ENCODE measurements around the gene PKP4. TPM values are rescaled to one million over a fixed set of nuclear protein-coding genes. Genes with fewer than 3 reads are reported as not detected.
"Not testable (repeated sequence)": the region's sequence is repeated elsewhere in the genome, so short reads cannot be mapped to it uniquely, and the experiment has no call there.

Gene PKP4
- total RNA-seq, 1 experiment from 2014 or later = 59.1 TPM

DNA sequence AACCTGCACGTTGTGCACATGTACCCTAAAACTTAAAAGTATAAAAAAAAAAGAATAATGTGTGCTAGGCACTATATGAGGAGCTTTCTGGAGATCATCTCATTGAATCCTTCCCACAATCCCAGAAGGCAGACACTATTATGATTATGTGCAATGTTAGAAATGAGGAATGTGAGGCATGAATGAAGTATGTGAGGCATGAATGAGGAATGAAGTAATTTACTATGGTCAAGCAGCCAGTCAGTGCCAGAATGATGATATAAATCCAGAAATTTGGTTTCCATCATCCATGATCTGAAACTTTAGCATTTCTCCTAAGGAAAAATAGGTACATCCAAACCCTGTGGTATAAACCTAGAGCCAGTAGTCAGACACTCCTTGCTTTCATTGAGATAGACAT, 42.2 kb upstream of the PKP4 start:
- ChIA-PET POLR2A (ENCODE audit: unreplicated experiment) (no interaction called here), CTCF (no interaction called here)
- Histone ChIP-seq H3F3A (ENCODE audit: insufficient read depth, low read depth) (no peaks in the 10 kb centered on the region), H3K27ac (no peak overlapping the region), H3K4me2 (no peak overlapping the region), H3K79me2 (ENCODE audit: low read depth) (no peaks in the 10 kb centered on the region), H3K36me3 (ENCODE audit: low read depth) (no peaks in the 10 kb centered on the region), H4K20me1 (ENCODE audit: insufficient read depth) (no peaks in the 10 kb centered on the region), H2AFZ (no peak overlapping the region), H3K4me1 (replicated peaks; ENCODE audit: insufficient read depth) (no peaks in the 10 kb centered on the region), H3K9me3 (ENCODE audit: insufficient read depth, low read depth) (no peaks in the 10 kb centered on the region), H3K4me3 (no peak overlapping the region), H3K9me2 (ENCODE audit: insufficient read depth) (no peaks in the 10 kb centered on the region), H3K27me3 (ENCODE audit: insufficient read depth, low read depth) (no peaks in the 10 kb centered on the region)
- BruUV-seq (replicated peaks) = no TSS peak
- intact Hi-C loops (cut with micrococcal nuclease; ENCODE audit: unreplicated experiment) = no loop called here
- DNase-seq = no peak
- TF ChIP-seq EZH2 (IDR thresholded peaks at IDR 0.05; ENCODE audit: low read depth) = no peak
- TF ChIP-seq, protein P1, sequence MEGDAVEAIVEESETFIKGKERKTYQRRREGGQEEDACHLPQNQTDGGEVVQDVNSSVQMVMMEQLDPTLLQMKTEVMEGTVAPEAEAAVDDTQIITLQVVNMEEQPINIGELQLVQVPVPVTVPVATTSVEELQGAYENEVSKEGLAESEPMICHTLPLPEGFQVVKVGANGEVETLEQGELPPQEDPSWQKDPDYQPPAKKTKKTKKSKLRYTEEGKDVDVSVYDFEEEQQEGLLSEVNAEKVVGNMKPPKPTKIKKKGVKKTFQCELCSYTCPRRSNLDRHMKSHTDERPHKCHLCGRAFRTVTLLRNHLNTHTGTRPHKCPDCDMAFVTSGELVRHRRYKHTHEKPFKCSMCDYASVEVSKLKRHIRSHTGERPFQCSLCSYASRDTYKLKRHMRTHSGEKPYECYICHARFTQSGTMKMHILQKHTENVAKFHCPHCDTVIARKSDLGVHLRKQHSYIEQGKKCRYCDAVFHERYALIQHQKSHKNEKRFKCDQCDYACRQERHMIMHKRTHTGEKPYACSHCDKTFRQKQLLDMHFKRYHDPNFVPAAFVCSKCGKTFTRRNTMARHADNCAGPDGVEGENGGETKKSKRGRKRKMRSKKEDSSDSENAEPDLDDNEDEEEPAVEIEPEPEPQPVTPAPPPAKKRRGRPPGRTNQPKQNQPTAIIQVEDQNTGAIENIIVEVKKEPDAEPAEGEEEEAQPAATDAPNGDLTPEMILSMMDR (conservative IDR thresholded peaks at IDR 0.05) = no peak

DNA sequence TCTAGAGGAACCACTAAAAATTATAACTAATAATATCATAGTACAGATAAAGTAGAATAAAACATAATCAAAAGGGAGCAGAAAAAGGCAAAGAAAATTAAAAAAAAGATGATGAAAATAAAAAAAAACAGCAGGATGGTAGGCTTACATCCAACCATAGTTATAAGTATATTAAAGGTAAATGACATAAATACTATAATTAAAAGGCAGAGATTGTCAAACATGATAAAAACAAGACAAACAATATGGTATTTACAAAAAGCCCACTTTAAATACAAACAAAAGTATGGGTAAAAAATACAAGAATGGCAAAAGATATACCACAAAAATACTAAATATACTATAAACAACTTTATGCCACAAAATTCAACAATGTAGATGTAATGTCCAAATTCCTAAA, 24.6 kb upstream of the PKP4 start:
- Histone ChIP-seq H3K9me3 (ENCODE audit: insufficient read depth, low read depth) (0 out of 2 replicates have a peak, but pooled peaks cover 4% of the 10 kb centered on the region), H3K27me3 (ENCODE audit: insufficient read depth, low read depth) (no peaks in the 10 kb centered on the region), H3F3A (ENCODE audit: insufficient read depth, low read depth) (no peaks in the 10 kb centered on the region), H3K4me2 (no peak overlapping the region), H3K4me3 (no peak overlapping the region), H3K79me2 (ENCODE audit: low read depth) (no peaks in the 10 kb centered on the region), H4K20me1 (ENCODE audit: insufficient read depth) (no peaks in the 10 kb centered on the region), H3K9me2 (ENCODE audit: insufficient read depth) (no peaks in the 10 kb centered on the region), H3K36me3 (ENCODE audit: low read depth) (no peaks in the 10 kb centered on the region), H3K4me1 (replicated peaks; ENCODE audit: insufficient read depth) (no peaks in the 10 kb centered on the region), H2AFZ (no peak overlapping the region), H3K27ac (no peak overlapping the region)
- ChIA-PET POLR2A (ENCODE audit: unreplicated experiment) (no interaction called here), CTCF (no interaction called here)
- intact Hi-C loops (cut with micrococcal nuclease; ENCODE audit: unreplicated experiment) = no loop called here
- DNase-seq = no peak
- no peak for TF ChIP-seq EZH2 (IDR thresholded peaks at IDR 0.05; ENCODE audit: low read depth)
- TF ChIP-seq, protein P1 (conservative IDR thresholded peaks at IDR 0.05) = no peak
- BruUV-seq (replicated peaks) = no TSS peak

DNA sequence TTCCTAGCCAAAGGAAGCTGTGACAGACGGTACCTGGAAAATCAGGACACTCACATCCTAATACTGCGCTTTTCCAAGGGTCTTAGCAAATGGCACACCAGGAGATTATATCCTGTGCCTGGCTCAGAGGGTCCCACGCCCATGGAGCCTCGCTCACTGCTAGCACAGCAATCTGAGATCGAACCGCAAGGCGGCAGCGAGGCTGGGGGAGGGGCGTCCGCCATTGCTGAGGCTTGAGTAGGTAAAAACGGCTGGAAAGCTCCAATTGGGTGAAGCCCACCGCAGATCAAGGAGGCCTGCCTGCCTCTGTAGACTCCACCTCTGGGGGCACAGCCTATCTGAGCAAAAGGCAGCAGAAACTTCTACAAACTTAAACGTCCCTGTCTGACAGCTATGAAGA, 23.0 kb upstream of the PKP4 start:
- H3K79me2 ChIP-seq (ENCODE audit: low read depth); intact Hi-C loops (cut with micrococcal nuclease; ENCODE audit: unreplicated experiment); BruUV-seq (replicated peaks); H3K27me3 ChIP-seq (ENCODE audit: insufficient read depth, low read depth); POLR2A ChIA-PET (ENCODE audit: unreplicated experiment); H3K4me1 ChIP-seq (replicated peaks; ENCODE audit: insufficient read depth); H3K27ac ChIP-seq; H2AFZ ChIP-seq; H3F3A ChIP-seq (ENCODE audit: insufficient read depth, low read depth); CTCF ChIA-PET; H3K4me3 ChIP-seq; H3K9me3 ChIP-seq (ENCODE audit: insufficient read depth, low read depth); H4K20me1 ChIP-seq (ENCODE audit: insufficient read depth); DNase-seq; H3K36me3 ChIP-seq (ENCODE audit: low read depth); H3K9me2 ChIP-seq (ENCODE audit: insufficient read depth); H3K4me2 ChIP-seq: not testable (repeated sequence)

DNA sequence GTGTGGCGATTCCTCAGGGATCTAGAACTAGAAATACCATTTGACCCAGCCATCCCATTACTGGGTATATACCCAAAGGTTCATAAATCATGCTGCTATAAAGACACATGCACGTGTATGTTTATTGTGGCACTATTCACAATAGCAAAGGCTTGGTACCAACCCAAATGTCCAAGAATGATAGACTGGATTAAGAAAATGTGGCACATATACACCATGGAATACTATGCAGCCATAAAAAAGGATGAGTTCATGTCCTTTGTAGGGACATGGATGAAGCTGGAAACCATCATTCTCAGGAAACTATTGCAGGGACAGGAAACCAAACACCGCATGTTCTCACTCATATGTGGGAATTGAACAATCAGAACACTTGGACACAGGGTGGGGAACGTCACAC, 17.7 kb upstream of the PKP4 start:
- H3F3A ChIP-seq (ENCODE audit: insufficient read depth, low read depth); H3K4me1 ChIP-seq (replicated peaks; ENCODE audit: insufficient read depth); CTCF ChIA-PET; H3K79me2 ChIP-seq (ENCODE audit: low read depth); H3K9me2 ChIP-seq (ENCODE audit: insufficient read depth); intact Hi-C loops (cut with micrococcal nuclease; ENCODE audit: unreplicated experiment); H4K20me1 ChIP-seq (ENCODE audit: insufficient read depth); H3K4me3 ChIP-seq; H3K27me3 ChIP-seq (ENCODE audit: insufficient read depth, low read depth); H3K36me3 ChIP-seq (ENCODE audit: low read depth); H3K9me3 ChIP-seq (ENCODE audit: insufficient read depth, low read depth); H3K27ac ChIP-seq; H3K4me2 ChIP-seq; DNase-seq; POLR2A ChIA-PET (ENCODE audit: unreplicated experiment); BruUV-seq (replicated peaks); H2AFZ ChIP-seq: not testable (repeated sequence)

Data from PC-9 (cell line).